Stomach (tissue), 4 donors: Measurements from ENCODE around the gene AP1S3.

Source experiments
- EP300 ChIP-seq: sonication (generic); formaldehyde crosslinking; IDR thresholded peaks from one replicate; pipeline ENCODE4 v1.6.1; 2017; ENCODE audit warnings: antibody characterized with exemption
- POLR2A ChIP-seq, 4 donors: fragments of 450-650 bp; IDR thresholded peaks; one replicate each; pipeline ENCODE4 v1.6.1; 2016; ENCODE audit warnings: antibody characterized with exemption in 4 of 4, control low read depth in 2 of 4, mild to moderate bottlenecking in 1 of 4, moderate library complexity in 1 of 4
- TF ChIP-seq, protein P1 (sequence below), 7 experiments: fragments of 450-650 bp in 4 of 7; fragments of 200-600 bp in 3 of 7; sonication (generic) in 3 of 7; IDR thresholded peaks; one replicate each; pipeline ENCODE4 v1.5.1; 2016 to 2019; ENCODE audit warnings: antibody characterized with exemption in 7 of 7, control low read depth in 2 of 7, mild to moderate bottlenecking in 1 of 7

GRCh38 chr2:223747392-223748042 lies 89.9 kb downstream of the AP1S3 start:
- TF ChIP-seq, protein P1, sequence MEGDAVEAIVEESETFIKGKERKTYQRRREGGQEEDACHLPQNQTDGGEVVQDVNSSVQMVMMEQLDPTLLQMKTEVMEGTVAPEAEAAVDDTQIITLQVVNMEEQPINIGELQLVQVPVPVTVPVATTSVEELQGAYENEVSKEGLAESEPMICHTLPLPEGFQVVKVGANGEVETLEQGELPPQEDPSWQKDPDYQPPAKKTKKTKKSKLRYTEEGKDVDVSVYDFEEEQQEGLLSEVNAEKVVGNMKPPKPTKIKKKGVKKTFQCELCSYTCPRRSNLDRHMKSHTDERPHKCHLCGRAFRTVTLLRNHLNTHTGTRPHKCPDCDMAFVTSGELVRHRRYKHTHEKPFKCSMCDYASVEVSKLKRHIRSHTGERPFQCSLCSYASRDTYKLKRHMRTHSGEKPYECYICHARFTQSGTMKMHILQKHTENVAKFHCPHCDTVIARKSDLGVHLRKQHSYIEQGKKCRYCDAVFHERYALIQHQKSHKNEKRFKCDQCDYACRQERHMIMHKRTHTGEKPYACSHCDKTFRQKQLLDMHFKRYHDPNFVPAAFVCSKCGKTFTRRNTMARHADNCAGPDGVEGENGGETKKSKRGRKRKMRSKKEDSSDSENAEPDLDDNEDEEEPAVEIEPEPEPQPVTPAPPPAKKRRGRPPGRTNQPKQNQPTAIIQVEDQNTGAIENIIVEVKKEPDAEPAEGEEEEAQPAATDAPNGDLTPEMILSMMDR (IDR thresholded peaks at IDR 0.05), result no peak
- TF ChIP-seq POLR2A (IDR thresholded peaks at IDR 0.05), result no peak
- no peak for TF ChIP-seq EP300
